ENCODE data around the gene MUC4.
"Not testable (repeated sequence)": the region's sequence is repeated elsewhere in the genome, so short reads cannot be mapped to it uniquely, and the experiment has no call there.

Gene MUC4

DNA sequence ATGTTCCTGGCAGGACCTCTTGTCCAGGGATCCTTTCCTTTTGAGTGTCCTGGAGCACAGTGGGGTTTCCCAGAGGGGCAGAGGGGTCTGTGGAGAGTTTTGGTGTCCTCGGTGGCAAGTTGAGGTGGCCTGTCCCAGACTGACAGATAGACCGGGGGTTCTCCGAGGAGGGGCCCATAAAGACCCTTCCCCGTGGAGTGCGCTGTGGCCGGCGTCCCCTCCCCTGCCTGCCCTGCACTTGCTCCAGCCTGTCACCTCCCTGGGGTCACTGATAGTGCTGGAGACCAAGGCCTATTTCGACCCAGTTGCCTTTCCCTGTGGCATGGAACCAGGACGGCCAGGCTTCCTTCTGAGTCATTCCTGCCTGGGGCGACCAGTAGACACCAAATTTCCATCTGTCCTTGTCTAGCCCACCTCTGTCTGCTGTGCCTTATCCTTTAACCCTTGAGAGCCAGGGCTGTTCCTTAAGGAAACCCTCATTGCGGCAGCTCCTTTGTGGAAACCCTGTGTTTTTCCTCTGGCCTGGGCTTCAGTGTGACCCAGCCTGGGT is 2.9 kb downstream of the MUC4 start:
- H3K4me3 ChIP-seq (ENCODE audit: low read depth, low read length): no peak overlapping the region
- TF ChIP-seq CTCF (IDR thresholded peaks at IDR 0.05; ENCODE audit: insufficient read depth, low read length, missing control alignments): no peak
- ChIA-PET CTCF (interaction anchor here (1.5 kb wide), 1 partner anchor 43 kb away, joined by 6 read pairs; no protein-coding TSS in a partner anchor), POLR2A (no interaction called here)
- no peak for DNase-seq (ENCODE audit: low read depth, low spot score)

DNA sequence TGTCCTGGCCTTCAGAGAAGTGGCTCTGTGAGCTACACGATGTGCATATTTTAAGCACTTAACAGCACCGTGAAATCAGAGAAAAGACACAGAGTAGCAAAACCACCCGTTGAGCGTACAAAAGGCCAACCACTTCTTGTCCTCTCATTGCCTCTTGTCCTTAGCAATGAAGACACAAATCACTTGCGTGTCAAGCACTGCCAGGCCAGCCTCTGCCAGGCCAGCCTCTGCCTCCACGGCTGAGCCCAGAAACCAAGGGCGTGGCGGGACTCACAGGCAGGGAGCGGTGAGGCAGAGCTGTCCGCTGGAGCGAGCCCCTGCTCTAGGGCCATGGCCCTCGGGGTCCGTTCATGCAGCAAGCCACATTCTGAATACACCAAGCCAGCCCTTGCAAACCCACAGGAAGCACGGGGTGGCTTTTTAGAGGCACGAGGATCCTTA is 4.0 kb downstream of the MUC4 start:
- no peak for DNase-seq (ENCODE audit: low read depth, low spot score)
- CTCF ChIA-PET: interaction anchor here (1.2 kb wide), 1 partner anchor 43 kb away, joined by 3 read pairs; no protein-coding TSS in a partner anchor
- no peak for TF ChIP-seq CTCF (IDR thresholded peaks at IDR 0.05; ENCODE audit: insufficient read depth, low read length, missing control alignments)
- POLR2A ChIA-PET: no interaction called here
- H3K4me3 ChIP-seq (ENCODE audit: low read depth, low read length): no peak overlapping the region

GRCh38 chr3:195806916-195807231 is 4.9 kb downstream of the MUC4 start:
- POLR2A ChIA-PET: no interaction called here
- CTCF ChIA-PET: interaction anchor here (1.2 kb wide), 1 partner anchor 44 kb away, joined by 3 read pairs; no protein-coding TSS in a partner anchor
- H3K4me3 ChIP-seq (ENCODE audit: low read depth, low read length): no peak overlapping the region
- no peak for DNase-seq (ENCODE audit: low read depth, low spot score)
- no peak for TF ChIP-seq CTCF (IDR thresholded peaks at IDR 0.05; ENCODE audit: insufficient read depth, low read length, missing control alignments)

DNA sequence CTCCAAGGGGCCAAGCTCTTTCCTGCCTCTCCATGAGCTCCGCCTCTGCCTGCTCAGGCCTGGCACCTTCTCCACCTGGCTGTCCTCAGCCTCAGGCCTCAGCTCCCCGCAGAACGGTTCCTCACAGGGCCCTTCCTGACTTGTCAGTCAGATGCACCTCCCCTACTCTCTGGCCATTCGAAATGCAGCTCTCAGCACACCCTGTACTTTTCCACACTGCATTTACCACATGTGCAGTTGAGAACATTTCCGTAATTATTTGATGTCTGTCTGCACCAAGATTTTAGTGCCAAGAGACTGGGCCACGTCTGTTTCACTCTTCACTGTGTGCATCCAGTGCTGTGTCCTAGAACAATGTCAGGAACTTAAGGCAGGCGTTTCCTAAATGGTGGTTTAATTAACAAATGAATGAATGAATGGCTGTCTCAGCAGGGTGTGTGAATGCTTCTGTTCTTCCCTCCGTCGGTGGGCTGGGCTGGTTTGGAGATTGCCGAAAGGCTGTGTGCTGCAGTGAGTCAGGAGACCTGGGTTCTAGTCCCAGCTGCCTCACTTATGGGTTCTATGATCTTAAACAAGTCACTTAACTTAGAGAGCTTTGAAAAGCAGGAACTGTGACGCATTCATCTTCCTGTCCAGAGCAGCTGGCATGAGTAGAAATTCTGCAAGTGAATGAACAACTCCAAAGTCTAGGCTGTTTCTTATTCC is 5.4 kb downstream of the MUC4 start:
- H3K4me3 ChIP-seq (ENCODE audit: low read depth, low read length): no peak overlapping the region
- no peak for DNase-seq (ENCODE audit: low read depth, low spot score)
- ChIA-PET POLR2A (no interaction called here), CTCF (no interaction called here)
- no peak for TF ChIP-seq CTCF (IDR thresholded peaks at IDR 0.05; ENCODE audit: insufficient read depth, low read length, missing control alignments)

- CTCF ChIA-PET; DNase-seq (ENCODE audit: low read depth, low spot score); H3K4me3 ChIP-seq (ENCODE audit: low read depth, low read length); POLR2A ChIA-PET: not testable (repeated sequence)
These were observed 6.1 kb downstream of the MUC4 start for GRCh38 chr3:195805588-195805987.

GRCh38 chr3:195805181-195805580 is 6.5 kb downstream of the MUC4 start:
- TF ChIP-seq CTCF (IDR thresholded peaks at IDR 0.05; ENCODE audit: insufficient read depth, low read length, missing control alignments): no peak
- H3K4me3 ChIP-seq (ENCODE audit: low read depth, low read length): no peak overlapping the region
- CTCF ChIA-PET: no interaction called here
- POLR2A ChIA-PET: no interaction called here
- no peak for DNase-seq (ENCODE audit: low read depth, low spot score)
